ENCODE measurements around the gene PIGK.

PIGK gene

DNA sequence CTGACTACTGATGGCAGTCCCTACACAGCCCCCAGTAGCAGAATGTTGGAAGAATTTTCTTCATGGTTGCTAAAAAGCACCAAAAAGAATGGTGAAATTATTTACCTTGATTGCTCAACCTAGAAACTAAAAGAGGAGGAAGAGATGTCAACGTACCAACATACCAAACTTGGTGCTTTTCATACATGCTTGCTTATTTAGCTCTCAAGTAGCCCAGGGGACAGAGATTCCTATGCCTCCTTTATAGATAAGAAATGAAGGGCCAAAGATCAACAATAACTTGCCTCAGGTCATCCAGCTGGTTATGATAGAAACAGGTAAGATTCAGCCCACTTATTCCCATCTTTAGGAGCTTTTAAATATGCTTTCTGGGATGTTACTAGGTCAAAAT, 170.6 kb downstream of the PIGK start:
- no peaks in the 10 kb centered on the region for H3K36me3 ChIP-seq
- no peak for TF ChIP-seq CTCF (IDR thresholded peaks at IDR 0.05)
- DNase-seq = no peak
- H3K4me3 ChIP-seq = no peak overlapping the region
- H3K9me3 ChIP-seq = no peaks in the 10 kb centered on the region
- no peaks in the 10 kb centered on the region for H3K4me1 ChIP-seq
- H3K27me3 ChIP-seq = no peaks in the 10 kb centered on the region
- no peak overlapping the region for H3K27ac ChIP-seq
- intact Hi-C loops (cut with DNase I; ENCODE audit: low total_unique reads) = no loop called here

DNA sequence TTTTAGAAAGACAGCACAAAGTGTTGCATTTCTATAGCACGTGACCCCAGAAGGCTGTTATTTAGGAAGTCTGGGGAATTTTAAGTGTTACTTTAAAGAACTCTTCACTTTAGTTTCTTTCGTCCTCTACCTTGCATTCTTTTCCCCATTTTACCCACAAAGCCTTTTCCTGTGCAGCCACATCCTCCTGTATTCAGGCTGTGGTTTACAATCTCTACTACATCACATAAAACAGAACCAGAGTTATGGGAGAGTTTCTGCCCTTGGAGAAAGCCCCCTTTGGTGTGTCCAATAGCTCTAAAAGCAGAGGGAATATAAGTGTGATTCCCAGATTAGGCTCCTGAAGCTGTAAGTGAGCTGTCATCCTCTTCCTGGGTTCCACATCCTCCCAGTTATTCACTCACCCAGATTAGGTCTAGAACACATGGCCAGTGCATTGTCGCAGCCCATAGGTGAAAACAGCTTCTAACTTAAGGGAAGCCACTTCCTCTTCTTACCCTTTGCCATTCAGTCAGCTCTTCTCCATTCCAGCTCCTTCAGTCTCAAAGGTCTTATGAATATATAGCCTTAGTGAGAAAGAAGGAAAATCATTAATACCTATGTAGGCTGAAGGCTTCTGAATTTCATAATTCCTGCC, 171.1 kb downstream of the PIGK start:
- no peak overlapping the region for H3K4me3 ChIP-seq
- no peaks in the 10 kb centered on the region for H3K36me3 ChIP-seq
- no peaks in the 10 kb centered on the region for H3K4me1 ChIP-seq
- no peak for TF ChIP-seq CTCF (IDR thresholded peaks at IDR 0.05)
- H3K9me3 ChIP-seq = no peaks in the 10 kb centered on the region
- H3K27ac ChIP-seq = no peak overlapping the region
- H3K27me3 ChIP-seq = no peaks in the 10 kb centered on the region
- intact Hi-C loops (cut with DNase I; ENCODE audit: low total_unique reads) = no loop called here
- no peak for DNase-seq

DNA sequence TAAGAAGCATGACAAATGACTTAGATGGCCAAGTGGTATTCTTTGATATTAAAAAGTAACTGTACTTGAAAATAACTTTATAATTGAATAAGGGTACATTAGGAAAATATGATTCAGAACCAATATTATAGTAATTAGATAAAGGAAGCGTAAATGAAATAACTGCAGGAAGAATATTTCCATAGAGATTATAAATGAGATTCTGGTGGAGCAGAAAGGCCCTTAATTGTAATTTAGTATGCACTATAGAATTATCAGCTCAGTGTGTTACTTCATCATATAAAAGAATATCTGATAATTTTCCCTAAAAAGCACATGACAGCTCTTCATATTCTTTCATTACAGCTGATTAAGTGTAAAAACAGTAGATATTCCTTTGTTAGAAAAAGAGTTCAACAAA, 171.7 kb downstream of the PIGK start:
- no peaks in the 10 kb centered on the region for H3K9me3 ChIP-seq
- no peak for DNase-seq
- H3K27ac ChIP-seq = no peak overlapping the region
- H3K36me3 ChIP-seq = no peaks in the 10 kb centered on the region
- intact Hi-C loops (cut with DNase I; ENCODE audit: low total_unique reads) = no loop called here
- no peaks in the 10 kb centered on the region for H3K4me1 ChIP-seq
- no peaks in the 10 kb centered on the region for H3K27me3 ChIP-seq
- no peak overlapping the region for H3K4me3 ChIP-seq
- no peak for TF ChIP-seq CTCF (IDR thresholded peaks at IDR 0.05)

GRCh38 chr1:77044133-77044849, 174.9 kb downstream of the PIGK start:
- Histone ChIP-seq H3K4me3 (no peak overlapping the region), H3K9me3 (no peaks in the 10 kb centered on the region), H3K27ac (no peak overlapping the region), H3K27me3 (no peaks in the 10 kb centered on the region), H3K36me3 (no peaks in the 10 kb centered on the region), H3K4me1 (no peaks in the 10 kb centered on the region)
- DNase-seq = no peak
- no peak for TF ChIP-seq CTCF (IDR thresholded peaks at IDR 0.05)
- intact Hi-C loops (cut with DNase I; ENCODE audit: low total_unique reads) = no loop called here

GRCh38 chr1:77040826-77041225, 178.4 kb downstream of the PIGK start:
- H3K36me3 ChIP-seq = no peaks in the 10 kb centered on the region
- no peaks in the 10 kb centered on the region for H3K4me1 ChIP-seq
- H3K27ac ChIP-seq = no peak overlapping the region
- H3K9me3 ChIP-seq = no peaks in the 10 kb centered on the region
- H3K27me3 ChIP-seq = no peaks in the 10 kb centered on the region
- no peak for DNase-seq
- H3K4me3 ChIP-seq = no peak overlapping the region
- no peak for TF ChIP-seq CTCF (IDR thresholded peaks at IDR 0.05)
- intact Hi-C loops (cut with DNase I; ENCODE audit: low total_unique reads) = no loop called here

All from tibial artery (tissue), 4 donors.